HG03108 (cell line): ENCODE results near the gene GRIK5.

Experiments
- ATAC-seq: cut with Tn5 transposase; IDR thresholded peaks from one replicate; pipeline ENCODE4 v1.9.1; 2021; ENCODE audit warnings: moderate library complexity; ENCODE audit not compliant: unreplicated experiment

GRIK5 gene

DNA sequence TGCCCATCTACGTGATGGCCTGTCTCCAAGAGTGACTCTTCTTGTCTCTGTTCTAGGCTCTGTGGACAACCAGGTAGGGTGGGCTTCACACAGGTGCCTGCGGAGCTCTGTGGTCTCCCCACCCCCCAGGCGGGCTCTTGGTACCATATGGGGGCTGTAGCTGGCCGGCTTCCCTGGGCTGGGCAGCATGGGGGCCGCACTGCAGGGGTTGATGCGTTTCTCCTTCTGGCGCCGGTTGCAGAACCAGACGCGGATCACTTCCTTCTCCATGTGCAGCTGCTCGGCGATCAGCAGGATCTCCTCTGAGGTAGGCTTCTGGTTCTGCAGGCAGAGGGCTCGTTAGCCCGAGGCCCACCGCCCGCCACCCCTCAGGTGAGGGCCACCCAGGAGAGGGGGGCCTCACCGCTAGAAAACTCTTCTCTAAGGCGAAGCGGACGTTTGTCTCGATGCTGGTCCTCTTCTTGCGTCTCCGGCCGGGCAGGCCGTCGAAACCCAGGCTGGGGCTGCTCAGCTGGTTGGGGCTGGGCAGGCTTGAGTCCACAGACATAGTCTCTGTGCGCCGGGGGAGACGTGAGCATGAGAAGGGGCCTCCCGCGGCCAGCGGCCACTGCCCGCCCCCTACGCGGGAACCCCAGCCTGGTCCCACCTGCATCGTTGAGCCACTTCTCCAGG is 25.3 kb upstream of the GRIK5 start:
- no peak for ATAC-seq

GRCh38 chr19:42093926-42094325 is 23.9 kb upstream of the GRIK5 start:
- ATAC-seq = no peak

GRCh38 chr19:42093505-42093904 is 23.5 kb upstream of the GRIK5 start:
- ATAC-seq = no peak

GRCh38 chr19:42092350-42092749 is 22.3 kb upstream of the GRIK5 start:
- no peak for ATAC-seq

DNA sequence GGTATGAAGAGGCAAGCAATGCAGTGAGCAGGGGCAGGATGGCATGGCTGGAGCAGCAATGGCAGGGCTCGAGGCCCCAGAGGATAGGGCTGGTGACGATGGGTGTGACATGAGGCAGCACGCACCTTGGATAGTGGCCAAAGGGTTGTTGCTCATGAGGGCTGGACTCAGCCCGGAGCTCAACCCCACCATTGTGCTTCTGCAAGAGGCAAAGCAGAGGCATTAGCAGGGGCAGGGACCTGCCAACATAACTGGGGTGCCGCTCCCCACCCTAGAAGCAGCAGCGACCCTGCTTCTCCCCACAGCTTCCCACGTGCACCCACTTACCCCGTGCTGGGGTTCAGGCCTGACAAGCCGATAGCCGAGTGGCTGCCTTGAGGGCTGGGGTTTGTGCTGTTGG is 21.7 kb upstream of the GRIK5 start:
- ATAC-seq = no peak

DNA sequence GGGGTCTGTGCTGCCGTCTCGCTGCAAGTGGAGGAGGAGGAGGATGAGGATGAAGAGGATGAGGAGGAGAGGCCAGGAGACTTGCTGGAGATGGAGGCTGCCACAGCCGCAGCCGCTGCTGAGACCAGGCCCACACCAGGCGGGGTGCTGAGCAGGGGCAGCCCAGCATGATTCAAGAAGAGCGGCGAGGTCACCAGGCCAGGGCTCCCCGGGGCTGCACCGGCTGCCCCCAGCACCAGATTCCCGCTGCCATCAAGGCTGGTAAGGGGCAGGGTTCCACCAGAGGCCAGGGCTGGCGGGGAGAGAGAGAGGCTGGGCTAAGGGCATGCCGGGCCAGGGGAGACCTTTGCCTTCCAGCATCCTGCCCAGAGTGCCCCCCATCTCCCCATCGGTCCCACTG is 21.3 kb upstream of the GRIK5 start:
- no peak for ATAC-seq

DNA sequence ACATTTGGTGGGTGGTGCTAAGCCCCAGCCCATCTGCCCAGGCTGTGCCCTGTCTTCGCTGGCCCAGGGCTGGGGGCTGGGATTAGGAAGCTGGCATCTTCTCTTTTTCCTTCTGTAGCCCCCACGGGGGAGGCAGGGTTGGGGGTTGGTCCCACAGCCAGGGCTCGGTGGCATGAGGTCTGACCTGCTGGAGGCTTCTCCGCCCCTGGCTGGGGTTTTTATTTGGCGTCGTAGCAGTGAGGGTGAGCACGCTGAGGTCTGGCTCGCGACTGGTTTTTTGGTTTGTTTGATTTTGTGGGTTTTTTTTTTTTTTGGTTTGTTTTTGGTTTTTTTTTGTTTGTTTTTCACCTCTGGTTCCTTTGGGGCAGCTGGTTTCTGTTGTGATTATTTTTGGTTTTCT is 20.7 kb upstream of the GRIK5 start:
- ATAC-seq = no peak

GRCh38 chr19:42089772-42090171 is 19.8 kb upstream of the GRIK5 start:
- ATAC-seq = no peak

- no peak for ATAC-seq
Observed at GRCh38 chr19:42089191-42089750, 19.3 kb upstream of the GRIK5 start.

DNA sequence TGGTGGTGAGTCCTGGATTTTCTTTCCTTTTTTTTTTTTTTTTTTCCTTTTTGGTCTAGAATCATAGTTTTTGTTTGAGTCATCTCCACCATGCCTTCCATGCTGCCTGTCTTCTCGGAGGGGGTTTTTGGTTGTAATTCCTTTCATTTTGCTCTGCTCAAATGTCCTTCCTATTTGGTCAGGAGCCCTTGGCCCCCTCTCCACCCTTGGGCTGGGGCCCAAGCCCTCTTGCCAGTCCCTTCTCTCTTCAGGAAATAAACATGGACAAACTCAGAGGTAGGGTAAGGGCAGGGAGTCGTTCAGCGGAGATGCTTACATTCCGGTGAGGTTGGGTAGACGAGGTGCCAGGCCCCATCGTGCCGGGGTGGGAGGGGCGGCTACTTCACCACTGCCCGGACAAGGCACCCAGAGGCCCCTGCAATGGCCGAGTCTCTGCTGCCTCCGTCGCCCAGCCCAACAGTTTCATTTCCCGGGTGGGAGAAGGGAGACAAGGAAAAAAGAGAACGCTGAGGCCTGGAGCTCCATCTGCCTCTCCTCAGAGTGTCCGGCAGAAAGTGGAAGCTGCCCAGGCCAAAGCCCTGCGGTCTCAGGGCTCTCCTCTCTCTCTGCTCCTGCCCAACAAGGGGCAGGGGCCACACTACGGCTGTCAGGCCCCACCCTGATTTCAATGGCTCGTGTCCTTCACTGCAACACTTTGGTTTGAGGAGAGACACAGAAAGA is 18.6 kb upstream of the GRIK5 start:
- no peak for ATAC-seq

DNA sequence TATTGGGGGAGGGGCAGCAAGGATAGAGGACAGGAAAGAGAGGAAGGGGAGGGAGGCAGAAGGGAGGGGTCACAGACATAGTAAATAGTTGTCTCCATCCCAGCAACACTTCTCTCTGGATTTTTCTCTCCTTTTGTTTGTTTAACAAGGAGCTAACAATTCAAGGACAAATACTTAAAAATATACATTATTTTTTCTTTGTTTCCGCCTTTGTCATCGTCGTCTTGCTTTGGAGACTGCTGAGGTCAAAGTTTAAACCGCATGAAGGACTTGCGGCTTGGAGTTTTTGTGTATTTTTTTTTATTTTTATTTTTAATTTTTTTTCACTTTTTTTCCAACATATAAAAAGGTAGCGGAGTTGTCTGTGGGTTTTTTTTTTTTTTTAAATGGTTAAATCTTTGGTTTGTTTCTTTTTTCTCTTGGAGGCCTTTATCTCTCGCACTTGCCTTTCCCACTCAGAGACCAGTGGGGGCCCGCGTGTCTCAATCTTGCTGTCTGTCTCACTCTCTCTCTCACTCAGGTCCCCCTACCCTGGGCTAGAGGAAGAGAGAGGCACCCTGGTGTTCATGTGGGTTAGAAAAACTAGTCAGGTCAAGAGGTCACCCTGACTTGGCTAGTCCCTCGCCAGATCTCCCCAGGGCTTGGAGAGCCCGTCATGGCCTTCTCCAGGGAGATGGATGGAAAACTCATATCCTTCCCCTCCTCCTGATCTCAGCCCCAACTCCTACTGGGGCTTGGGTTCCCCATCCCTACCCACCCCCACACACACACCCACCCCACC is 17.0 kb upstream of the GRIK5 start:
- no peak for ATAC-seq

- ATAC-seq = no peak
Observed at GRCh38 chr19:42086188-42086736, 16.3 kb upstream of the GRIK5 start.

DNA sequence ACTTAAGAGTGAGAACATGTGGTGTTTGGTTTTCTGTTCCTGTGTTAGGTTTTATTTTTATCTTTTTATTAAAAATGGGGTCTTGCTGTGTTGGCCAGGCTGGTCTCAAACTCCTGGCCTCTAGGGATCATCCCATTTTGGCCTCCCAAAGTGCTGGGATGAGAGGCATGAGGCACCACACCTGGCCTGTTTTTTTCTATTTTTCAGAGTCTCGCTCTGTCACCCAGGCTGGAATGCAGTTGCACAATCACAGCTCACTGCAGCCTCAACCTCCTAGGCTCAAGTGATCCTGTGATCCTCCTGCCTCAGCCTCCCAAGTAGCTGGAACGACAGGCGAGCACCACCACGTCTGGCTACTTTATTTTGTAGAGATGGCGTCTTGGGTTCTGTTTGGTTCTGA is 13.5 kb upstream of the GRIK5 start:
- no peak for ATAC-seq

GRCh38 chr19:42081584-42082203 is 11.7 kb upstream of the GRIK5 start:
- ATAC-seq = no peak

- ATAC-seq = no peak
Observed at GRCh38 chr19:42080764-42081375, 10.9 kb upstream of the GRIK5 start.

- no peak for ATAC-seq
Observed at GRCh38 chr19:42079886-42080763, 10.1 kb upstream of the GRIK5 start.

GRCh38 chr19:42079276-42079669 is 9.3 kb upstream of the GRIK5 start:
- ATAC-seq = no peak

DNA sequence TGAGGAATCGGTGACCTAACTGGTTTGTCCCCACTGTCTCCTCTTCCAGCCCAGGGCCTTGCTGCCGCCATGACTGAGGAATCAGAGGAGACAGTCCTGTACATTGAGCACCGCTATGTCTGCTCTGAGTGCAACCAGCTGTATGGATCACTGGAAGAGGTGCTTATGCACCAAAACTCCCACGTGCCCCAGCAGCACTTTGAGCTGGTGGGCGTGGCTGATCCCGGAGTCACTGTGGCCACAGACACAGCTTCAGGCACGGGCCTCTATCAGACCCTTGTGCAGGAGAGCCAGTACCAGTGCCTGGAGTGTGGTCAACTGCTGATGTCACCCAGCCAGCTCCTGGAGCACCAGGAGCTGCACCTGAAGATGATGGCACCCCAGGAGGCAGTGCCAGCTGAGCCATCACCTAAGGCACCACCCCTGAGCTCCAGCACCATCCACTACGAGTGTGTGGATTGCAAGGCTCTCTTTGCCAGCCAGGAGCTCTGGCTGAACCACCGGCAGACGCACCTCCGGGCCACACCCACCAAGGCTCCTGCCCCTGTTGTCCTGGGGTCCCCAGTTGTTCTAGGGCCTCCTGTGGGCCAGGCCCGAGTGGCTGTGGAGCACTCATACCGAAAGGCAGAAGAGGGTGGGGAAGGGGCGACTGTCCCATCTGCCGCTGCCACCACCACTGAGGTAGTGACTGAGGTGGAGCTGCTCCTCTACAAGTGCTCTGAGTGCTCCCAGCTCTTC is 8.7 kb upstream of the GRIK5 start:
- no peak for ATAC-seq

DNA sequence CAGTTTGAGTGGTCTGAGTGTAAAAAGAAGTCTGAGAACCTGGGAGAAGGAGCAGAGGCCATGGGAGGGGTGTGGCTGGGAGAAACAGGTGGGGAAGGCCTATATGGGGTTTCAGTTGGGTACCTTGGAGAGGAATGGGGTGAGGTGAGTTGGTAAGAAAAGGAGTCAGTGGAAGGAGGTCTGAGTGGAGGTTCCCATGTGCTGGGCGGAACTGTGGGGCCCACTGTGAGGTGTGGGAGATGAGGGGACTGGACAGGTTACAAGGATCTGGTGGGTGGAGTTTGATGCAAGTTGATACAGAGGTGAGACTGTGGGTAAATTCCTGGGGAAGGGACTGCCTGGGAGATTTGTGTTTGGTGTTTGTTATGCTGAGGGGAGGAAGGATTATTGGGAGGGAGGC is 8.1 kb upstream of the GRIK5 start:
- ATAC-seq = no peak
